IPS-18a (cell line): Measurements from ENCODE around the gene PKIB.
"Not testable (repeated sequence)": the region's sequence is repeated elsewhere in the genome, so short reads cannot be mapped to it uniquely, and the experiment has no call there.

Experiments used
- H3K27ac ChIP-seq: one replicate; pipeline ENCODE4 v1.5.1; 2013; ENCODE audit warnings: low read length
- H3K27me3 ChIP-seq: one replicate; pipeline ENCODE4 v1.6.1; 2013; ENCODE audit warnings: mild to moderate bottlenecking, low read length; ENCODE audit not compliant: control insufficient read depth, insufficient read depth
- H3K36me3 ChIP-seq: one replicate; pipeline ENCODE4 v1.6.1; 2013; ENCODE audit warnings: low read depth, low read length; ENCODE audit not compliant: control insufficient read depth
- H3K4me1 ChIP-seq: one replicate; pipeline ENCODE4 v1.6.1; 2013; ENCODE audit warnings: low read depth, low read length; ENCODE audit not compliant: control insufficient read depth
- H3K4me3 ChIP-seq: one replicate; pipeline ENCODE4 v1.5.1; 2013; ENCODE audit warnings: low read length
- H3K9ac ChIP-seq: one replicate; pipeline ENCODE4 v1.6.1; 2013; ENCODE audit warnings: mild to moderate bottlenecking, low read length, moderate library complexity
- H3K9me3 ChIP-seq: one replicate; pipeline ENCODE4 v1.6.1; 2013; ENCODE audit warnings: low read depth, low read length; ENCODE audit not compliant: control insufficient read depth

PKIB gene

GRCh38 chr6:122580737-122581136, 29.5 kb upstream of the PKIB start:
- Histone ChIP-seq H3K27ac (no peak overlapping the region), H3K4me1 (no peaks in the 10 kb centered on the region), H3K36me3 (peaks cover 5% of the 10 kb centered on the region), H3K4me3 (no peak overlapping the region), H3K9ac (no peak overlapping the region), H3K9me3 (no peaks in the 10 kb centered on the region), H3K27me3 (no peaks in the 10 kb centered on the region)

GRCh38 chr6:122589115-122589514, 21.1 kb upstream of the PKIB start:
- no peak overlapping the region for H3K9ac ChIP-seq
- no peak overlapping the region for H3K27ac ChIP-seq
- H3K4me1 ChIP-seq: no peaks in the 10 kb centered on the region
- H3K27me3 ChIP-seq: no peaks in the 10 kb centered on the region
- peaks cover 11% of the 10 kb centered on the region for H3K36me3 ChIP-seq
- H3K4me3 ChIP-seq: no peak overlapping the region
- no peaks in the 10 kb centered on the region for H3K9me3 ChIP-seq

GRCh38 chr6:122598295-122598694, 11.9 kb upstream of the PKIB start:
- not testable (repeated sequence) for H3K27me3 ChIP-seq, H3K27ac ChIP-seq, H3K4me3 ChIP-seq, H3K36me3 ChIP-seq, H3K9me3 ChIP-seq, H3K9ac ChIP-seq, H3K4me1 ChIP-seq

- H3K36me3 ChIP-seq: no peaks in the 10 kb centered on the region
- peaks cover 17% of the 10 kb centered on the region for H3K27me3 ChIP-seq
- no peak overlapping the region for H3K9ac ChIP-seq
- H3K9me3 ChIP-seq: no peaks in the 10 kb centered on the region
- H3K4me1 ChIP-seq: peaks cover 3% of the 10 kb centered on the region
- H3K4me3 ChIP-seq: no peak overlapping the region
- H3K27ac ChIP-seq: no peak overlapping the region
Measured at GRCh38 chr6:122604676-122605075, 5.5 kb upstream of the PKIB start.

GRCh38 chr6:122610690-122611455, 668 bp downstream of the PKIB start:
- H3K4me3 ChIP-seq: peak overlapping the region; percentile 83
- peak overlapping the region; percentile 9 for H3K9ac ChIP-seq
- peaks cover 4% of the 10 kb centered on the region for H3K4me1 ChIP-seq
- H3K36me3 ChIP-seq: no peaks in the 10 kb centered on the region
- no peak overlapping the region for H3K27ac ChIP-seq
- H3K27me3 ChIP-seq: peaks cover 41% of the 10 kb centered on the region
- H3K9me3 ChIP-seq: no peaks in the 10 kb centered on the region

GRCh38 chr6:122612838-122613237, 2.6 kb downstream of the PKIB start:
- no peak overlapping the region for H3K9ac ChIP-seq
- H3K4me1 ChIP-seq: peaks cover 4% of the 10 kb centered on the region
- H3K36me3 ChIP-seq: no peaks in the 10 kb centered on the region
- H3K27ac ChIP-seq: no peak overlapping the region
- H3K9me3 ChIP-seq: no peaks in the 10 kb centered on the region
- H3K27me3 ChIP-seq: peaks cover 40% of the 10 kb centered on the region
- no peak overlapping the region for H3K4me3 ChIP-seq

- peaks cover 28% of the 10 kb centered on the region for H3K27me3 ChIP-seq
- no peak overlapping the region for H3K9ac ChIP-seq
- H3K27ac ChIP-seq: no peak overlapping the region
- no peaks in the 10 kb centered on the region for H3K9me3 ChIP-seq
- peaks cover 4% of the 10 kb centered on the region for H3K4me1 ChIP-seq
- no peak overlapping the region for H3K4me3 ChIP-seq
- H3K36me3 ChIP-seq: no peaks in the 10 kb centered on the region
Measured at GRCh38 chr6:122614303-122614702, 4.1 kb downstream of the PKIB start.

- Histone ChIP-seq H3K4me1 (no peaks in the 10 kb centered on the region), H3K4me3 (no peak overlapping the region), H3K27ac (no peak overlapping the region), H3K36me3 (no peaks in the 10 kb centered on the region), H3K9ac (no peak overlapping the region), H3K27me3 (peaks cover 17% of the 10 kb centered on the region), H3K9me3 (no peaks in the 10 kb centered on the region)
Measured at GRCh38 chr6:122615409-122615808, 5.2 kb downstream of the PKIB start.

GRCh38 chr6:122616877-122617276, 6.7 kb downstream of the PKIB start:
- H3K4me3 ChIP-seq: no peak overlapping the region
- no peak overlapping the region for H3K9ac ChIP-seq
- no peaks in the 10 kb centered on the region for H3K4me1 ChIP-seq
- no peaks in the 10 kb centered on the region for H3K36me3 ChIP-seq
- H3K27me3 ChIP-seq: peaks cover 2% of the 10 kb centered on the region
- no peak overlapping the region for H3K27ac ChIP-seq
- no peaks in the 10 kb centered on the region for H3K9me3 ChIP-seq

GRCh38 chr6:122619309-122619708, 9.1 kb downstream of the PKIB start:
- no peaks in the 10 kb centered on the region for H3K4me1 ChIP-seq
- H3K9me3 ChIP-seq: no peaks in the 10 kb centered on the region
- H3K36me3 ChIP-seq: no peaks in the 10 kb centered on the region
- H3K9ac ChIP-seq: no peak overlapping the region
- no peaks in the 10 kb centered on the region for H3K27me3 ChIP-seq
- H3K27ac ChIP-seq: no peak overlapping the region
- no peak overlapping the region for H3K4me3 ChIP-seq

GRCh38 chr6:122620428-122620827, 10.2 kb downstream of the PKIB start:
- Histone ChIP-seq H3K27me3 (no peaks in the 10 kb centered on the region), H3K9ac (no peak overlapping the region), H3K4me3 (no peak overlapping the region), H3K27ac (no peak overlapping the region), H3K9me3 (no peaks in the 10 kb centered on the region), H3K4me1 (no peaks in the 10 kb centered on the region), H3K36me3 (no peaks in the 10 kb centered on the region)

GRCh38 chr6:122620902-122621301, 10.7 kb downstream of the PKIB start:
- Histone ChIP-seq H3K9ac (no peak overlapping the region), H3K4me1 (no peaks in the 10 kb centered on the region), H3K4me3 (no peak overlapping the region), H3K36me3 (no peaks in the 10 kb centered on the region), H3K27ac (no peak overlapping the region), H3K9me3 (no peaks in the 10 kb centered on the region), H3K27me3 (no peaks in the 10 kb centered on the region)
